ENCODE data around the gene DDIT4. TPM values are rescaled to one million over a fixed set of nuclear protein-coding genes. Genes with fewer than 3 reads are reported as not detected.
A peak's percentile ranks its signal among the peaks of the same experiment; 100 is the strongest.
"Not testable (repeated sequence)": the region's sequence is repeated elsewhere in the genome, so short reads cannot be mapped to it uniquely, and the experiment has no call there.

The DDIT4 gene, protein sequence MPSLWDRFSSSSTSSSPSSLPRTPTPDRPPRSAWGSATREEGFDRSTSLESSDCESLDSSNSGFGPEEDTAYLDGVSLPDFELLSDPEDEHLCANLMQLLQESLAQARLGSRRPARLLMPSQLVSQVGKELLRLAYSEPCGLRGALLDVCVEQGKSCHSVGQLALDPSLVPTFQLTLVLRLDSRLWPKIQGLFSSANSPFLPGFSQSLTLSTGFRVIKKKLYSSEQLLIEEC
- total RNA-seq, result 153 TPM

- peak; percentile 100 for DNase-seq
Measured at GRCh38 chr10:72273410-72274212, at the start of gene DDIT4. Gene DDIT4, plus strand, starts transcription at chr10:72273924. Its CDS starts 293 bp downstream, at chr10:72274217.

- DNase-seq, result not testable (repeated sequence)
Measured at GRCh38 chr10:72224191-72224590, 49.5 kb upstream of the DDIT4 start.

DNA sequence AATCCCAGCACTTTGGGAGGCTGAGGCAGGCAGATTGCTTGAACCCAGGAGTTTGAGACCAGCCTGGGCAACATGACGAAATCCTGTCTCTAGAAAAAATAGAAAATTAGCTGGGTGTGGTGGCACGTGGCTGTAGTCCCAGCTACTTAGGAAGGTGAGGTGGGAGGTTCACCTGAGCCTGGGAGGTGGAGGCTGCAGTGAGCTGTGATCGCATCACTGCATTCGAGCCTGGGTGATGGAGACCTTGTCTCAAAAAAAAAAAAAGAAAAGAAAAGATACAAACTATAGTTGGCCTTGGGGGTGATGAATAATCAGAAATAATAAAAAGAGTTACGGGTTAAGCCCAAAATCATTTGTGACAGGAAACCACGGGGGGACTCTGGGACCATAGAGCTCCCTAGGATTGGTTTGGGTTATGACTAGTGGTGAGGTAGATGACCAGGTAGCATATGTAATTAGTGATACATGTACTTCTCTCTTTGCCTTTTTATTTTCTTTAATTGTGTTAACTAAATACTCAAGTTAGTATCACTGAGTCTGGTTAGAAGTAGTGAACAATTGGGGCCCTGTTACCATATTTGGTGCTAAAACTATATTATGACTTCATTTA lies 47.2 kb upstream of the DDIT4 start:
- DNase-seq, result no peak

DNA sequence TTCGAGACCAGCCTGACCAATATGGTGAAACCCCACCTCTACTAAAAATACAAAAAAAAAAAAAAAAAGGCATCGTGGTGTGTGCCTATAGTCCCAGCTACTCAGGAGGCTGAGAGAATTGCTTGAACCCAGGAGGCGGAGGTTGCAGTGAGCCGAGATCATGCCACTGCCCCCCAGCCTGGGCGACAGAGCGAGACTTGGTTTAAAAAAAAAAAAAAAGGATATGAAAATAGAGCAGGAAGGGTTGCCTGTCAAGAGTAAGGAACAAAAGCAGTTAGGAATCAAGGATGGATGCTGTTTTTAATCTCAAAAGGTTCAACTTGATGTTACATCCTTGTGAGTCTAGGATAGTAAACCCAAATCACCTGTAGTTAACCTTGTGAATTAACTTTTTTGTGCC lies 45.9 kb upstream of the DDIT4 start:
- DNase-seq, result no peak

DNA sequence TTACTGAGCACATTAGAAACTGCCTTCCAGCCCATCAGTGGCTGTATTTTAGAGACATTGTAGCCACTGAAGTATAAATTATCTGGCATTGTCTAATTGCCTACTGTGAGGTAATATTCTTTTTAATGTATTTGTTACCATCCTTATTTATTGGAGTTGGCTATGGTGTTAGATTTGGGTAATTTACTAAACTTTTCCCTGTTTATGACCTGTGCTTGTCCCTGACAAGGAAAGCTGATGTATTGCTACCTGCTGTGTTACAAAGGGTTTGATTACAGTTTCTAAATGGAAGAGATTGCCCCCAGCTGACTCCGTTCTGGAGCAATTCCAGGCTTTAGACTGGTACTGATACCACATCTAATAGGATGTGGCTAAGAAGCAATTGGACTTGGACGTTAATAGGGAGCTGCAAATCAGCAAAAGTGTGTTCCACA lies 45.4 kb upstream of the DDIT4 start:
- no peak for DNase-seq

DNA sequence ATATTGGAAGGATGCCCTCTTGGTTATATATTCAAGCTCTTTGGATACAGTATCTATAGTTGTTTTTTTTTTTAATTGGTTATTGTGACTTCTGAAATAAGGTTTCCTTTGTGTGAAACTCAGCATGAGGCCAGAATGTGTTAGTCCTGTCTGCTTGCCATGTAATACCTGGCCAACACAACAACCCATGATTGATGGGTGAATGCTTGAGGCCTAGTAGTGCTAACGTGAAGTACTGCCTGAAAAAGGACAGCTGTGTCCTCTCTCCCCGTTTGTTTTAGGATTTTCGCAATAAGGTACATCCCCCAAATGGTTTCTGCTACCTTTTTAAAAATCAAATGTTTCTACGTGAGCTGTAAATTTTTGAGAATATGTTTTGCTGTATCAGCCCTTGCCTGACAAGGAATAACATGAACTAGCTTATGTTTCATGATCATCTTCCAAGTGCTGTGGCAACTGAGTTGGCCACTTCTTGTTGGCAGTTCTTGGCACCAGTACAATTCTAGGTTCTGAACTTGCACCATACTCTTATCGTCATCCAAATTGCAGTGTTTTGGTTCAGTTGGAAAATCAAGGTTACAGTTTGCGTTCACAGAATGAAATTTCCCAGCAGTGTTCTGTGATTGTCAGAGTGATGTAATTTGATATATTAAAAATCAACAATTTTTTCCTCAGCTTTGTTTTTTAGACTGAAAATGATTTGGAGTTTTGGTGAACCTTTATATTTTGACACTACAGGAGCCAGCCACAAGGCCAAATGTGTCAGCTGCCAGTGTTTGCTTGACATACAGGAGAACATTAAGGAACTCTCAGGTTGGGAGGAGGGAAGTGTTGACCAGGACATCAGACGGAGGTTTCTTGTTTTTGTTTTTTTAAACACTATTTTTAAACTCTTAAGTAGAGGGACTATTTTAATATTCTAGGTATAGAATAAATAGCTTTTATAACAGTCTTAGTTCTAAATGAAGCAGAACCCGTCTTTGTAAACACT lies 44.2 kb upstream of the DDIT4 start:
- DNase-seq, result no peak

DNA sequence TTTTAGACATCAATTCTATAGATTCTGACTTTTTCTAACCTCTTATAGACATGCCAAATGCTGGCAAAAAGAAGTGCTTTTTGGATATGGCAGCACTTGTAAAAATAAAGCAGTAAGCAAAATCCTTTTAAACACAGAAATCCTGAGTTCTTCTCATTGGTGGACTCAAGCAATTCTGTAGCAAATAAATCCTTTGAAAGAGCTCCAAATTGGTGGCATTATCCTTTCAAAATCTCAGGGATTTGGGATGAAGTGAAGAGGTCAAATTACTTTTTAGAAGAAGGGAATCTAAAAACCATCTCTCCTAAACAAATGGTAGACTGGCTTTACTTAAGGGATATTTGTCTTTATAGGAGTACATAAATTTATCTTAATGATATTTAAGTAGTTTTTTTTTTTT lies 40.1 kb upstream of the DDIT4 start:
- DNase-seq, result no peak

- no peak for DNase-seq
Measured at GRCh38 chr10:72234560-72235095, 39.1 kb upstream of the DDIT4 start.

DNA sequence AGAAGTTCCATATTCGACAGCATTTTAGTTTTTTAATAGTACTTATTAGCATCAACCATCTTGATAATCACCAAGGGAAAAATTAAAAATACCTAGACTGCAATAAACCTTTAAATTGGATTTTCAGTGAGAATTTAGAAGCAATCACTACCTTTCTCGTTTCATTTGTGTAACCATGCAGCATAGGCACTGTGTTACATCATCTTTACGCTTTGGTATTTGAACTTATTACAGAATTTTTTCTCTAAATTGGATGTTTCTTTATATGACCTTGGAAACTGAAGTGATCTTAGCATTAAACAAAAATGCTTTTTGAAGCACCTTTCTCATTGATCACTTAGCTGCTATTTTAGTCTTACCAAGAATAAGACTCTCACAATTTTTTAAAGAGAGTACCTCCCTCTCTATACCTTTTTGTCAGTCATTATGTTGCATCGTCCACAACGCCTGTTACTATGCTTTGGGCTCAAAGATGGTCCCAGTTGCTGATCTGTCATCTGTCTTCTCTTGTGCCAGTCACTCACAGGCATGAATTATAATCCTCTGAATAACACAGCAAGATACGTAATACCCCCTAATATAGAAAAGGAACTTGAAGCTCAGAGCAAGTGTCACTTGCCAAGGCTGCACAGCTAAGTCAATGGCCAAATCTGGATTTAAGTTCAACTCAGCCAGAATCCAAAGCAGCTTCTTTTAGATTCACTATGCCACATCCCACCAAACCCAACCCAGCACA lies 38.0 kb upstream of the DDIT4 start:
- peak; percentile 59 for DNase-seq

DNA sequence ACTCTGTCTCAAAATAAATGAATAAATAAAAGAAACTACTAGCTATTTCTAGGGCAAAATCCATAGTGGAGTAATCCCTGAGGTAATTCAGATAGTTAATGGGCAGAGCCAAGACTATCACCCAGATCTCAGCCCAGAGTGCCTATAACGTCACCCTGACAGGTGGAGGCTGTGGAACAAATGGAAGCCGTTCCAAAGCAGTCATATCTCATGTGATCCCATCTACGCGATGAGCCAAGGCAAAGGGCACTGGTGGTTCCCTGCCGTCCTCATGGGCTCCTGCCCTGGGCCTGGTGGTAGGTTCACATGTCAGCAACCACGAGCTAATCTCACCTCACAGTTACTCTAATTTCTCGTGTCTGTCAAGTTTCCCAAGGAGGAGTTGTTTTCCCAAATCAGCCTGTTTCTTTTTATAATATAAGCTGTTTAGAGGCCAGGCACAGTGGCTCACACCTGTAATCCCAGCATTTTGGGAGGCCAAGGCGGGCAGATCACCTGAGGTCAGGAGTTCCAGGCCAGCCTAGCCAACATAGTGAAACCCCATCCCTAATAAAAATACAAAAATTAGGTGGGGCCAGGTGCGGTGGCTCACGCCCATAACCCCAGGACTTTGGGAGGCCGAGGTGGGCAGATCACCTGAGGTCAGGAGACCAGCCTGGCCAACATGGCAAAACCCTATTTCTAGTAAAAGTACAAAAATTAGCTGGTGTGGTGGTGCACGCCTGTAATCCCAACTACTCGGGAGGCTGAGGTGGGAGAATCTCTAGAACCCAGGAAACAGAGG lies 35.1 kb upstream of the DDIT4 start:
- no peak for DNase-seq

DNA sequence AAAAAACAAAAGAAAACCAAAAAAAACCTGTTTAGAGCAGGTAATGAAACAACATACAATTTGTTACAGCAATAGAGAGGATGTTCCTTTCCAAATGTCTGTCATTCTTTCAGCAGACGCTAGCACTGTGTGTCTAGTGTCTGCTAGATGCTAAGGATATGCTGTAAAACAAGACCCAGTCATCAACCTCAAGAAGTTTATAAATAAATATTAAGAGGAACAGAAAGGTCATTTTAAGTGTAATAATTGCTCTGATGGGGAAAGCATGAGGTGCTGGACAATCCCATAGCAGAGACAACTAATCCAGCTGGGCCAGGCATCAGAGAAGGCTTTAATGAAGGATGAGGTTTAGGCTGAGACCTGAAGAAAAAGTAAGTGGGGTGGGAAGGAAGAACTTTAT lies 34.3 kb upstream of the DDIT4 start:
- no peak for DNase-seq

GRCh38 chr10:72240371-72240770 lies 33.4 kb upstream of the DDIT4 start:
- no peak for DNase-seq

DNA sequence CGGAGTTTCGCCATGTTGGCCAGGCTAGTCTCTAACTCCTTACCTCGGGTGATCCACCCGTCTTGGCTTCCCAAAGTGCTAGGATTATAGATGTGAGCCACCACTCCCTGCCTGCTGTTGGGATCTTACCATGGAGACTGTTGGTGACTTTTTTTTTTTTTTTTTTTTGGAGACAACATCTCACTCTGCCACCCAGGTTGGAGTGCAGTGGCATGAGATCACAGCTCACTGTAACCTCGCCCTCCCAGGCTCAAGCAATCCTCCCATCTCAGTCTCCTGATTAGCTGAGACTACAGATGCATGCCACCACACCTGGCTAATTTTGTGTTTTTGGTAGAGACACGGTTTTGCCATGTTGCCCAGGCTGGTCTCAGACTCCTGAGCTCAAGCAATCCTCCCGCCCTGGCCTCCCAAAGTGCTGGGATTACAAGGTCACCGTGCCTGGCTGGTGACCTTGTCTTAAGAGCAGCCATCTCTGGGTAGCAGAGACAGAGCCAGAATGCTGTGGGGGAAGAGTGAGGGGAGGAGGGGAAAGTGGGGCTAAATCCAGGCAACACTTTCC lies 32.0 kb upstream of the DDIT4 start:
- no peak for DNase-seq

GRCh38 chr10:72242675-72243074 lies 31.0 kb upstream of the DDIT4 start:
- peak; percentile 69 for DNase-seq

DNA sequence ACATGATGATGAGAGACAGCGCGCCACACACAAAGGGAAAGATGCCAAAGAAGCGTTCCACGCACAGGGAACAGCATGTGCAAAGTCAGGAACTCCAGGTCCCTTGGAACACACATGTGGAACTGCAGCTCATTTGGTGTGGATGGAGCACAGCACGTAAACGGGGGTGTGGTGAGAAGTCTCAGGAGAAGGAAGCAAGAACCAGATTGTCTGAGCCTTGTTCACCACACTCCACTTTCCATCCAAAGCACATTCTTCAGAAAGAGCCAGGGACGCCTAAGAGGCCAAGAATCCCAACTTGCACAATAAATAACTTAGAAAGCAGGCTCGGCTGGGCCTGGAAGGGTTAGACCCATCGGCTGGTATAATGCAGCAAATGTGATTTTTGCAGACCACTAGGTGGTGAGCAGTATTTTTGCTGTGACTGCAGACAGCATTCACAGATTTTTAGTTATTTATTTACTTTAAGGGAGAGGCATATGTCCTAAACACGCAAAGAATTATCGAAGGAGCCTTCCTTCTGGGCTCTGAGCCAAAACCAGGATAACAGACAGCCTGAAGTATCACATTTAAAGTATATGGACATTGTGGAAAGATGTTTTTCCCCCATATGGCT lies 29.8 kb upstream of the DDIT4 start:
- DNase-seq, result peak; percentile 89

GRCh38 chr10:72244573-72245038 lies 29.1 kb upstream of the DDIT4 start:
- no peak for DNase-seq

- DNase-seq, result no peak
Measured at GRCh38 chr10:72245949-72246525, 27.7 kb upstream of the DDIT4 start.

DNA sequence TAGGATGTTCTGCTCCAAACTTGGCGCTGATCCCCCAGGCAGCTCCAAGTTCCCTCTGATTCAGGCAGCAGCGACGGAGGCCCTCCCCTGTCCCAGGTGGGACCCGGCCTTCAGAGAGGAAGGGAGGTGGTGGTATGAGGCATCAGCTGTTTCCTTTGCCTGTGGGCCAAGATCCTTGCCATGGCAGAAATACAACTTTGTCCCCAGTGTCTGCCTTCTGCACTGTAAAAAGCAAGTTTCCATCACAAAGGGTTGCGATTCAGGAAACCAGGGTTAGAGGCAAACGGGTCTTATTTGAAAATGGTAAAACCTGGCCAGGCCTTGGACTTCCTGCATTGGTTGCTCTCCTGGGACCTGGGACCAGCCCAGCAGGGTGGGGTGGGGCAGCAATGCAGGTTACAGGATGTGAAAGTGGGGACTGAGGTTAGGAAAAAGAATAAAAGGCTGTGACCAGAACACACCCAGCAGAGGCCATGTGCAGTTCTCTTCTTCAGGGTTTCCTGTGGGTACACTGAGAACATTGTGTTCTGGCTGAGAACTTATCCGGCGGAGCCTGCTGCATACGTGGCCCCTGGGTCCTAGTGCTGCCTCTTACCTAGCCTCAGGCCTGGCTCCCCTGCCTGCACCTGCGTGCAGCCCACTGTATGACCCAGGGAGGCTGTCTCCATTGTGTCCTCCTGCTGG lies 25.1 kb upstream of the DDIT4 start:
- peak; percentile 89 for DNase-seq
